ENCODE measurements around the gene ATXN1.

The ATXN1 gene

GRCh38 chr6:16282370-16282769 is 478.9 kb downstream of the ATXN1 start:
- H3K4me1 ChIP-seq (ENCODE audit: insufficient read depth, low read length, poor library complexity, severe bottlenecking) = peaks cover 11% of the 10 kb centered on the region
- H3K9me2 ChIP-seq (replicated peaks; ENCODE audit: low read depth, low read length) = no peaks in the 10 kb centered on the region
- H3K36me3 ChIP-seq (ENCODE audit: insufficient read depth, low read length) = no peaks in the 10 kb centered on the region
- no peak overlapping the region for H2AFZ ChIP-seq (ENCODE audit: low read length)
- H3K4me3 ChIP-seq (ENCODE audit: low read length, poor library complexity, severe bottlenecking) = no peak overlapping the region
- no peak overlapping the region for H3K9ac ChIP-seq (ENCODE audit: low read depth, low read length, poor library complexity, severe bottlenecking)
- no peaks in the 10 kb centered on the region for H3K79me2 ChIP-seq (ENCODE audit: insufficient read depth, low read length)
- TF ChIP-seq CTCF (conservative IDR thresholded peaks at IDR 0.05; ENCODE audit: low read length) (no peak), EZH2phosphoT487 (IDR thresholded peaks at IDR 0.05; ENCODE audit: borderline replicate concordance) (no peak)
- no peaks in the 10 kb centered on the region for H3K9me3 ChIP-seq (ENCODE audit: insufficient read depth, low read depth, low read length)
- no peak overlapping the region for H3K4me2 ChIP-seq (ENCODE audit: low read depth, low read length, poor library complexity, severe bottlenecking)
- no peaks in the 10 kb centered on the region for H4K20me1 ChIP-seq (ENCODE audit: insufficient read depth, low read length, poor library complexity, severe bottlenecking)
- H3F3A ChIP-seq (ENCODE audit: low read depth) = no peaks in the 10 kb centered on the region
- H3K27me3 ChIP-seq (ENCODE audit: insufficient read depth, low read length, poor library complexity, severe bottlenecking) = no peaks in the 10 kb centered on the region

DNA sequence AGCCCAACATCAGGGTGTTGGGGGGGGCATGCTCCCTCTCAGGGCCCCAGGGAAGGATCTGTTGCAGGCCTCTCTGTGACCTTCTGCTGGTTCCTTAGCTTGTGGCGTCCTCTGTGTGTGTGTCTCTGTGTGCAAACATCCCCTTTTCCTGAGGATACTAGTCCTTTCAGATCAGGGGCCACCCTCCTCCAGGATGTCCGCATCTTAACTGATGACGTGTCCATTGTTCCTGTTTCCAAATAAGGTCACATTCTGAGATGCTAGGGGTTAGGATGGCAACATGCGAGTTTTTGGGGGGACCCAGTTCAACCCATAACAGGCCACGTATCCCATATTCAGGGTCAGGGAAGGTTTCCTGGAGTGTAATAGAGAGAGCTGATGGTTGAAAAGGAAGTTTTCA is 482.0 kb downstream of the ATXN1 start:
- Histone ChIP-seq H3F3A (ENCODE audit: low read depth) (no peaks in the 10 kb centered on the region), H3K27me3 (ENCODE audit: insufficient read depth, low read length, poor library complexity, severe bottlenecking) (no peaks in the 10 kb centered on the region), H4K20me1 (ENCODE audit: insufficient read depth, low read length, poor library complexity, severe bottlenecking) (no peaks in the 10 kb centered on the region), H3K4me2 (ENCODE audit: low read depth, low read length, poor library complexity, severe bottlenecking) (no peak overlapping the region), H3K4me1 (ENCODE audit: insufficient read depth, low read length, poor library complexity, severe bottlenecking) (peaks cover 13% of the 10 kb centered on the region), H3K36me3 (ENCODE audit: insufficient read depth, low read length) (no peaks in the 10 kb centered on the region), H3K9ac (ENCODE audit: low read depth, low read length, poor library complexity, severe bottlenecking) (no peak overlapping the region), H3K9me3 (ENCODE audit: insufficient read depth, low read depth, low read length) (no peaks in the 10 kb centered on the region), H3K9me2 (replicated peaks; ENCODE audit: low read depth, low read length) (no peaks in the 10 kb centered on the region), H2AFZ (ENCODE audit: low read length) (no peak overlapping the region), H3K4me3 (ENCODE audit: low read length, poor library complexity, severe bottlenecking) (no peak overlapping the region), H3K79me2 (ENCODE audit: insufficient read depth, low read length) (no peaks in the 10 kb centered on the region)
- TF ChIP-seq CTCF (conservative IDR thresholded peaks at IDR 0.05; ENCODE audit: low read length) (no peak), EZH2phosphoT487 (IDR thresholded peaks at IDR 0.05; ENCODE audit: borderline replicate concordance) (no peak)

DNA sequence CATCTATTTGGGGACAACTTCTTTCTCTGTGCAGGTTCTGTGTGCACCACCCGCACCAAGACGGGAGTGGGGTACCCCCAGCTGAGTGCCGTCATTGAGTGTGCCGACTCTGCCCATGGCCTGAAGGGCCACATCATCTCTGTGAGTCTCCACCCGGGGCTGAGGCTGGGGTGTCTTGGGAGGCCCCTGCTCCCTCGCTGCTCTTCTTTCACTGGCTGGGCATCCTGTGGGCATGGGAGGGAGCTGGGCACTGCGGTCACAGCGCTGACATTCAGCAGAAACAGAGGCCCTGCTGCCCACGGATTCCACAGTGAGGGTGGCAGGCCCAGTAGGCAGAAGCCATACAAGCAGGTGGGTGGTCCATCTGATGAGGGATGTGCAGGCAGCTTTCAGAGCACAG is 482.5 kb downstream of the ATXN1 start:
- no peaks in the 10 kb centered on the region for H3K27me3 ChIP-seq (ENCODE audit: insufficient read depth, low read length, poor library complexity, severe bottlenecking)
- H3K4me3 ChIP-seq (ENCODE audit: low read length, poor library complexity, severe bottlenecking) = no peak overlapping the region
- H3K9me2 ChIP-seq (replicated peaks; ENCODE audit: low read depth, low read length) = no peaks in the 10 kb centered on the region
- no peaks in the 10 kb centered on the region for H3K79me2 ChIP-seq (ENCODE audit: insufficient read depth, low read length)
- TF ChIP-seq EZH2phosphoT487 (IDR thresholded peaks at IDR 0.05; ENCODE audit: borderline replicate concordance) (no peak), CTCF (conservative IDR thresholded peaks at IDR 0.05; ENCODE audit: low read length) (no peak)
- peaks cover 10% of the 10 kb centered on the region for H3K4me1 ChIP-seq (ENCODE audit: insufficient read depth, low read length, poor library complexity, severe bottlenecking)
- H3F3A ChIP-seq (ENCODE audit: low read depth) = no peaks in the 10 kb centered on the region
- H2AFZ ChIP-seq (ENCODE audit: low read length) = no peak overlapping the region
- no peaks in the 10 kb centered on the region for H3K9me3 ChIP-seq (ENCODE audit: insufficient read depth, low read depth, low read length)
- no peaks in the 10 kb centered on the region for H3K36me3 ChIP-seq (ENCODE audit: insufficient read depth, low read length)
- H3K4me2 ChIP-seq (ENCODE audit: low read depth, low read length, poor library complexity, severe bottlenecking) = no peak overlapping the region
- no peak overlapping the region for H3K9ac ChIP-seq (ENCODE audit: low read depth, low read length, poor library complexity, severe bottlenecking)
- H4K20me1 ChIP-seq (ENCODE audit: insufficient read depth, low read length, poor library complexity, severe bottlenecking) = no peaks in the 10 kb centered on the region

Data from Loucy (cell line).